ENCODE measurements around the gene COL3A1. TPM values are rescaled to one million over a fixed set of nuclear protein-coding genes. Genes with fewer than 3 reads are reported as not detected.

Gene COL3A1
- total and polyA plus RNA-seq, 2 of the 8 experiments (the other 6 are each of a cell fraction or from before 2014, with no cell fraction given), result 0.07 to 0.11 TPM

DNA sequence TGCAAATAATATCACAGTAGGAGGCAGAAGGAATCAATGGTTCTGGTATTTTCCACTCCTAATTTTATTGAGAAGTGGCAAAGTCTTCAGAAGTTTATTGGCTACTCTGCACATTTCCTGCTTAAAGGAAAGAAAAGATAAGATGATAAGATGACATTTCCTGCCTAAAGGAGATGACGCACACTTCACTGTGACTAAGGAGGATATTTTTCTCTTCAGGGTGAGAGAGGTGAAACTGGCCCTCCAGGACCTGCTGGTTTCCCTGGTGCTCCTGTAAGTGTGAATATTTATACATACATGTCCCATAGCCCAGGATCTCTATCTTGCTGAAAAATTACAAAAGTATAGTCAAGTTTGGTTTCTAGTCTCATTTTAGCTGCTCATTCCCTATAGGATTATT, 27.9 kb downstream of the COL3A1 start:
- H3K56ac ChIP-seq (replicated peaks; ENCODE audit: insufficient read length, low read depth, low read length), result no peak overlapping the region
- no peak overlapping the region for H3K14ac ChIP-seq (ENCODE audit: insufficient read length)
- H2BK12ac ChIP-seq (ENCODE audit: low read depth, low read length), result no peak overlapping the region
- no peak overlapping the region for H3K18ac ChIP-seq (ENCODE audit: extremely low read depth, low read length)
- no peak overlapping the region for H2AFZ ChIP-seq (ENCODE audit: low read length)
- no peak overlapping the region for H3K4ac ChIP-seq (replicated peaks; ENCODE audit: insufficient read length, low read depth, low read length)
- no peak overlapping the region for H3K27ac ChIP-seq (ENCODE audit: low read depth, low read length)
- H2BK5ac ChIP-seq (ENCODE audit: low read depth, low read length), result no peak overlapping the region
- no peak overlapping the region for H3K9ac ChIP-seq (replicated peaks in 1 of 4; ENCODE audit: extremely low read depth in 1 of 4, low read depth in 3 of 4, low read length in 3 of 4)
- H2BK120ac ChIP-seq (replicated peaks; ENCODE audit: low read depth, low read length), result no peak overlapping the region
- CTCF ChIA-PET (ENCODE audit: partially characterized antibody), result interaction anchor here (0.6 to 1.2 kb wide), 3 partner anchors 11 to 23 kb away, joined by 3 to 4 read pairs (median 3); no protein-coding TSS in a partner anchor
- no peaks in the 10 kb centered on the region for H3K23me2 ChIP-seq (ENCODE audit: low read depth, low read length)
- H4K8ac ChIP-seq (ENCODE audit: extremely low read depth, insufficient read depth, low read length), result no peak overlapping the region
- H3K9me3 ChIP-seq (ENCODE audit: insufficient read depth in 2 of 2, low read depth in 1 of 2, low read length in 1 of 2), result no peaks in the 10 kb centered on the region
- H3K4me1 ChIP-seq (replicated peaks in 1 of 4; ENCODE audit: control insufficient read depth in 3 of 4, insufficient read depth in 4 of 4, low read length in 3 of 4), result no peaks in the 10 kb centered on the region
- no peak overlapping the region for H3K4me2 ChIP-seq (ENCODE audit: insufficient read depth in 1 of 2, low read depth in 2 of 2, low read length in 2 of 2)
- no peak overlapping the region for H2BK20ac ChIP-seq (ENCODE audit: low read length)
- TF ChIP-seq, protein P1, sequence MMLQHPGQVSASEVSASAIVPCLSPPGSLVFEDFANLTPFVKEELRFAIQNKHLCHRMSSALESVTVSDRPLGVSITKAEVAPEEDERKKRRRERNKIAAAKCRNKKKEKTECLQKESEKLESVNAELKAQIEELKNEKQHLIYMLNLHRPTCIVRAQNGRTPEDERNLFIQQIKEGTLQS (IDR thresholded peaks at IDR 0.05; ENCODE audit: insufficient read depth, low read depth, low read length), result no peak
- TF ChIP-seq NANOG (IDR thresholded peaks at IDR 0.05; ENCODE audit: insufficient read depth, low read depth, low read length, poor library complexity, severe bottlenecking) (no peak), BCL11A (IDR thresholded peaks at IDR 0.05; ENCODE audit: low read depth in 2 of 2, low read length in 2 of 2) (no peak)
- WGBS, 2 experiments (ENCODE audit: extremely low coverage in 1 of 2, insufficient coverage in 1 of 2, insufficient read length in 1 of 2, insufficient replicate concordance in 2 of 2, low coverage in 1 of 2, low lambda C conversion rate in 2 of 2, missing lambda C conversion rate in 1 of 2), result 87% methylated on average over 1 of the region's 1 CpG; no CpG with 5 or more reads in 1 of the 2 experiments
- no peaks in the 10 kb centered on the region for H3K27me3 ChIP-seq (replicated peaks in 1 of 4; ENCODE audit: control insufficient read depth in 3 of 4, extremely low read depth in 1 of 4, insufficient read depth in 3 of 4, low read length in 3 of 4)
- H3K23ac ChIP-seq (ENCODE audit: insufficient read length), result no peak overlapping the region
- H2BK15ac ChIP-seq (ENCODE audit: low read length), result no peak overlapping the region
- H3K79me2 ChIP-seq (ENCODE audit: control insufficient read depth in 1 of 2, insufficient read depth in 2 of 2, low read length in 2 of 2), result no peaks in the 10 kb centered on the region
- POLR2A ChIA-PET (ENCODE audit: partially characterized antibody), result no interaction called here
- no peaks in the 10 kb centered on the region for H3K36me3 ChIP-seq (ENCODE audit: control insufficient read depth in 2 of 4, insufficient read depth in 4 of 4, low read length in 3 of 4)
- H2AK5ac ChIP-seq (ENCODE audit: low read depth, low read length), result no peak overlapping the region
- H3K79me1 ChIP-seq (ENCODE audit: low read depth, low read length), result no peaks in the 10 kb centered on the region
- H4K91ac ChIP-seq (replicated peaks; ENCODE audit: insufficient read length, low read length), result no peak overlapping the region
- no peaks in the 10 kb centered on the region for H4K20me1 ChIP-seq (replicated peaks in 1 of 2; ENCODE audit: control insufficient read depth in 1 of 2, insufficient read depth in 2 of 2, low read length in 2 of 2)
- DNase-seq (ENCODE audit: low read depth in 1 of 2, low spot score in 2 of 2) (no peak), FAIRE-seq (no peak)
- H4K5ac ChIP-seq (ENCODE audit: insufficient read length, low read depth, low read length), result no peak overlapping the region
- H3K4me3 ChIP-seq (ENCODE audit: extremely low read depth in 1 of 4, insufficient read depth in 2 of 4, low read depth in 3 of 4, low read length in 4 of 4), result no peak overlapping the region

All from H1 (cell line).